MCF 10A (cell line): Measurements from ENCODE around the gene UGT2A2. TPM values are rescaled to one million over a fixed set of nuclear protein-coding genes. Genes with fewer than 3 reads are reported as not detected.

ENCODE experiments used
- BruUV-seq: library from RNA; stranded (reverse); fragments of 400-500 nt; replicated peaks from 2 replicates; lab custom pipeline; 2021; lab: Mats Ljungman, UMichigan
- CTCF ChIA-PET: fragments of 300-600 bp; sonication (Branson Sonifier 250); formaldehyde crosslinking; extraction: SDS; loops from one replicate; lab custom pipeline; 2021; ENCODE audit warnings: antibody characterized with exemption, inconsistent platforms; lab: Yijun Ruan, JAX
- POLR2A ChIA-PET: fragments of 300-600, 350-650 bp; sonication (Branson Sonifier 250); formaldehyde crosslinking; extraction: SDS; loops from one replicate; lab custom pipeline; 2020; ENCODE audit warnings: antibody characterized with exemption, inconsistent platforms; lab: Yijun Ruan, JAX
- DNase-seq: peaks from one replicate; pipeline ENCODE4 v3.0.0-alpha.2; 2018; ENCODE audit not compliant: unreplicated experiment
- H3K27ac Mint-ChIP-seq: one replicate; pipeline ENCODE4 v1.8.0; 2022; ENCODE audit warnings: mild to moderate bottlenecking, low read depth, mixed read lengths; ENCODE audit not compliant: unreplicated experiment
- H3K27me3 Mint-ChIP-seq: one replicate; pipeline ENCODE4 v1.8.0; 2022; ENCODE audit warnings: mixed read lengths; ENCODE audit not compliant: insufficient read depth, unreplicated experiment
- H3K36me3 Mint-ChIP-seq: one replicate; pipeline ENCODE4 v1.8.0; 2022; ENCODE audit warnings: mild to moderate bottlenecking, moderate library complexity, mixed read lengths; ENCODE audit not compliant: insufficient read depth, unreplicated experiment
- H3K4me1 Mint-ChIP-seq: one replicate; pipeline ENCODE4 v1.8.0; 2022; ENCODE audit warnings: mixed read lengths; ENCODE audit not compliant: insufficient read depth, unreplicated experiment
- H3K4me3 Mint-ChIP-seq: one replicate; pipeline ENCODE4 v1.8.0; 2022; ENCODE audit warnings: mild to moderate bottlenecking, moderate library complexity, mixed read lengths; ENCODE audit not compliant: unreplicated experiment
- H3K9me3 Mint-ChIP-seq: one replicate; pipeline ENCODE4 v1.8.0; 2022; ENCODE audit warnings: mixed read lengths; ENCODE audit not compliant: unreplicated experiment
- CTCF ChIP-seq: fragments of 200-600 bp; IDR thresholded peaks from one replicate; pipeline ENCODE4 v1.8.0; 2022; ENCODE audit warnings: antibody characterized with exemption, mild to moderate bottlenecking; ENCODE audit not compliant: unreplicated experiment
- intact Hi-C: fragments of 100-400 bp; cut with micrococcal nuclease; formaldehyde crosslinking; loops from 2 replicates; pipeline ENCODE4 v1.14.1; 2022
- total RNA-seq: library from RNA; stranded (reverse); gene quantifications from 2 replicates; pipeline ENCODE4 v1.2.3, GENCODE V29; 2022

UGT2A2 gene
- total RNA-seq, 1 experiment from 2014 or later = not detected

- intact Hi-C loops = loop anchor here (1.0 to 5.0 kb wide), 3 partner anchors 299 to 1345 kb away; no protein-coding TSS in a partner anchor
- BruUV-seq = no TSS peak
- peaks cover 43% of the 10 kb centered on the region for H3K27me3 Mint-ChIP-seq
- H3K27ac Mint-ChIP-seq = no peak overlapping the region
- H3K9me3 Mint-ChIP-seq = peaks cover 15% of the 10 kb centered on the region
- no peaks in the 10 kb centered on the region for H3K36me3 Mint-ChIP-seq
- POLR2A ChIA-PET = no interaction called here
- peak; percentile 66 for DNase-seq
- no peaks in the 10 kb centered on the region for H3K4me1 Mint-ChIP-seq
- H3K4me3 Mint-ChIP-seq = no peak overlapping the region
- CTCF ChIA-PET = interaction anchor here (0.7 to 4.2 kb wide), 10 partner anchors 12 to 1965 kb away, joined by 3 to 57 read pairs (median 4); no protein-coding TSS in a partner anchor
- peak; percentile 62 for TF ChIP-seq CTCF
Measured at GRCh38 chr4:69617083-69617694, 22.3 kb downstream of the UGT2A2 start.

- CTCF ChIA-PET = interaction anchor here (0.7 to 2.4 kb wide), 2 partner anchors 292 to 413 kb away, joined by 3 to 16 read pairs; no protein-coding TSS in a partner anchor
- Mint-ChIP-seq H3K27ac (no peak overlapping the region), H3K9me3 (no peaks in the 10 kb centered on the region), H3K4me3 (no peak overlapping the region), H3K27me3 (peaks cover 59% of the 10 kb centered on the region), H3K4me1 (no peaks in the 10 kb centered on the region), H3K36me3 (no peaks in the 10 kb centered on the region)
- no peak for DNase-seq
- TF ChIP-seq CTCF = no peak
- POLR2A ChIA-PET = no interaction called here
- BruUV-seq = no TSS peak
- intact Hi-C loops = no loop called here
Measured at GRCh38 chr4:69610484-69610883, 29.0 kb downstream of the UGT2A2 start.

- ChIA-PET POLR2A (no interaction called here), CTCF (interaction anchor here (0.6 to 1.9 kb wide), 3 partner anchors 16 to 1240 kb away, joined by 3 to 5 read pairs (median 4); no protein-coding TSS in a partner anchor)
- H3K4me1 Mint-ChIP-seq = no peaks in the 10 kb centered on the region
- no peaks in the 10 kb centered on the region for H3K36me3 Mint-ChIP-seq
- H3K9me3 Mint-ChIP-seq = no peaks in the 10 kb centered on the region
- no peak for TF ChIP-seq CTCF
- no peak for DNase-seq
- no peak overlapping the region for H3K27ac Mint-ChIP-seq
- BruUV-seq = no TSS peak
- intact Hi-C loops = no loop called here
- H3K27me3 Mint-ChIP-seq = peaks cover 69% of the 10 kb centered on the region
- no peak overlapping the region for H3K4me3 Mint-ChIP-seq
Measured at GRCh38 chr4:69601065-69601464, 38.4 kb downstream of the UGT2A2 start.

GRCh38 chr4:69600013-69600412 lies 39.4 kb downstream of the UGT2A2 start:
- Mint-ChIP-seq H3K27ac (no peak overlapping the region), H3K9me3 (no peaks in the 10 kb centered on the region), H3K36me3 (no peaks in the 10 kb centered on the region), H3K4me1 (no peaks in the 10 kb centered on the region), H3K27me3 (peaks cover 69% of the 10 kb centered on the region), H3K4me3 (no peak overlapping the region)
- DNase-seq = no peak
- ChIA-PET POLR2A (no interaction called here), CTCF (interaction anchor here (1.9 kb wide), 1 partner anchor 17 kb away, joined by 5 read pairs; no protein-coding TSS in a partner anchor)
- no peak for TF ChIP-seq CTCF
- no TSS peak for BruUV-seq
- intact Hi-C loops = no loop called here
